Natural killer cell treated with Interleukin-12 subunit alpha and Interleukin-12 subunit beta and Interleukin-15 and Interleukin-18, amount 100 ng/mL, for 72 hours (primary cell): ENCODE results near the gene SPATC1L. TPM values are rescaled to one million over a fixed set of nuclear protein-coding genes. Genes with fewer than 3 reads are reported as not detected.
A peak's percentile ranks its signal among the peaks of the same experiment; 100 is the strongest.

Experiments
- ATAC-seq, 2 donors: fragments of 150-1000 bp; cut with Tn5 transposase in 1 of 2; sonication (Bioruptor Pico), chemical (Tn5 transposase) in 1 of 2; 2 replicates each; pipeline ENCODE4 v1.10.0; 2021
- DNase-seq: peaks from one replicate; pipeline ENCODE4 v3.0.0; 2022; ENCODE audit warnings: low spot score
- H3K27ac Mint-ChIP-seq, 2 donors: 1 replicate in 1 of 2; 2 replicates in 1 of 2; pipeline ENCODE4 v1.8.0; 2022; ENCODE audit warnings: mixed read lengths in 2 of 2, mild to moderate bottlenecking in 1 of 2, moderate library complexity in 1 of 2
- H3K27me3 Mint-ChIP-seq, 2 donors: 1 replicate in 1 of 2; 2 replicates in 1 of 2; pipeline ENCODE4 v1.8.0; 2022; ENCODE audit warnings: mixed read lengths in 2 of 2
- H3K36me3 Mint-ChIP-seq: one replicate; pipeline ENCODE4 v1.8.0; 2022; ENCODE audit warnings: mixed read lengths
- H3K4me1 Mint-ChIP-seq, 2 donors: 1 replicate in 1 of 2; 2 replicates in 1 of 2; pipeline ENCODE4 v1.8.0; 2022; ENCODE audit warnings: low read depth in 2 of 2, mixed read lengths in 2 of 2, mild to moderate bottlenecking in 1 of 2
- H3K4me3 Mint-ChIP-seq: one replicate; pipeline ENCODE4 v1.8.0; 2022; ENCODE audit warnings: mixed read lengths
- H3K9me3 Mint-ChIP-seq: 2 replicates; pipeline ENCODE4 v1.8.0; 2022; ENCODE audit warnings: mixed read lengths
- total RNA-seq, 2 donors: library from RNA; stranded (reverse); gene quantifications; one replicate each; pipeline ENCODE4 v1.2.3, GENCODE V29; 2022

The SPATC1L gene
- total RNA-seq, 2 donors from 2014 or later = 5.0 TPM; not detected in 1

DNA sequence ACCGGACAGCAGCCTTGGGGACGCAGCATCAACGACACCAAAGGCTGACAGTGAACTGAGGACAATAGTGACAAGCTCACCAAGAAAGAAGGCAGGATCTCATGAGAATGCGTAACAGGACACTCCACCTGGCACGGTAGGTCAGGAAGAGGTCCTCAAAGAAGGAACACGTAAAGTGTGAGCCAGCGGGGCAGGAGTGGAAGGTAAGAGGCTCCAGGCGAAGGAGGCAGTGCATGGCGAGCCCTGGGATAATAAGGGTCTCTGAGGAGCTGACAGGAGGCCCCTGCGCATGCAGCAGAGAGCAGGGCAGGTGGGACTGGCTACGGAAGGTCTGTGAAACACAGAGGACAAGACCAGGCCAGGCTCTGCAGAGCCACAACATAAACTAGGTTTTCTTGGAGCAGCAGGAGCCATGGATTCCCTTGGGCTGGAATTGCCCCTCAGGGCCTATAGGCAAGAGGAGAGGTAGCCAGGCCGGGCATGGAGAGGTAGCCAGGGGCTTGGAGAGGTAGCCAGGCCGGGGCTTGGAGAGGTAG, 36.1 kb upstream of the SPATC1L start:
- Mint-ChIP-seq H3K9me3 (no peaks in the 10 kb centered on the region), H3K27ac (no peak overlapping the region), H3K36me3 (no peaks in the 10 kb centered on the region), H3K4me3 (no peak overlapping the region), H3K27me3 (no peaks in the 10 kb centered on the region), H3K4me1 (peaks cover 0 to 3% of the 10 kb centered on the region in 2 donors)
- DNase-seq (no peak), ATAC-seq (no peak)

DNA sequence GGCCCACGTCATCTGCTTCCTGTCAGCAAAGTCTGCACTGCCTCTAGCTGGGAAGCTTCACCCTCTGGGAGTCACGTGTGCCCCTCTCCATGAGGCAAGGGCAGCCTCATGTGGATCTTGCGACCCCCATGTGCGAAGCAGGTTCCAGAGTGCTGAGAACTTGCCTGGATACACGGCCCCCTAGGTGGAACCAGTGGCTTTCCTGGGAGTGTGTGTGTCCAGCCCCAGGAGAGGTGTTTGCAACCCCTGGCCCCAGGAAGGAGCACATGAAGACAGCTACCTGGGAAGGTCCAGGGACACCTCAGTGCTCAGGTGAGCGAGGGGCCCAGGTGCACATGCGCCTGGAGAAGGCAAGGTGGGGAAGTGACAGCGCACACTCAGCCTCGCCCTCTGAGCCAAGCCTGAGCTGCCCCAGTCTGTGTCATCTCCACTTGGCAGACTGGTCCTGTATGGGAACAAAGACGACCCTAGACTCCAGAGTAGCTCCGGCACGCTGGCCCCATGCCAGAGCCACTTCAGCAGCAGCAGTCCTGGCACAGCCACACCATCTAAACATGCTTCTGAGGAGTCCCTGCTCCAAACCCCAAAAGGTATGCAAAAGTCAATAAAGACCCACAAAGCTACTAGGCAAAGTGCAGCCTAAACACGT, 35.5 kb upstream of the SPATC1L start:
- H3K27ac Mint-ChIP-seq = no peak overlapping the region
- H3K9me3 Mint-ChIP-seq = no peaks in the 10 kb centered on the region
- H3K36me3 Mint-ChIP-seq = no peaks in the 10 kb centered on the region
- DNase-seq (no peak), ATAC-seq (no peak)
- H3K4me3 Mint-ChIP-seq = no peak overlapping the region
- no peaks in the 10 kb centered on the region for H3K27me3 Mint-ChIP-seq
- H3K4me1 Mint-ChIP-seq = peaks cover 0 to 3% of the 10 kb centered on the region in 2 donors

DNA sequence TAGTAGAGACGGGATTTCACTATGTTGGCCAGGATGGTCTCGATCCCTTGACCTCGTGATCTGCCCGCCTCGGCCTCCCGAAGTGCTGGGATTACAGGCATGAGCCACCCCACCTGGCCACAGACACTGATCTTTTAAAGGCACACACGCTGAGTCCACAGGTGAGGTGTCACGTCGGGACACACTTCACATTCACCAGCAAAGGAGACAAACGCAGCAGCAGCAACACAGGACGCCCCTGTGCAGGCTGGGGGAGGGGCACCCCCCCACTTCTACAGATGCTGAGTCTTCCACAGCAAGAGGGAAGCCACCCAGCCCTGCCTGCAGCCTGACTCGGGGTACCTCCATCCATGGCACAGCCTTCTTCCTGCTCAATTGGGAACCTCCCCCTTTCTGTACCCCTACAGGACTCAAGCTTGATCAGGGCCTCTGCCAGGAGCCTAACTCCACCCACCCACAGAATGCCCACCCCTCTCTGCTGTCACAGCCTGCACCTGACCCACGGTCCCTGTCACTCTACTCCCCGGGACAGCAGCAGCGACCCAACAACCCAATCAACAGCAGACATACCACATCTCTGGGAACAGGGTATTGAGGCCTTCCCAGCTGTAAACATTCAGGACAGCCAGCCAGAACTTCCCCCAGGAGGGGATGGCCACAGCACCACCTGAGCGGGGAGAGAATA, 34.8 kb upstream of the SPATC1L start:
- no peak overlapping the region for H3K4me3 Mint-ChIP-seq
- no peaks in the 10 kb centered on the region for H3K36me3 Mint-ChIP-seq
- ATAC-seq = no peak
- no peak overlapping the region for H3K27ac Mint-ChIP-seq
- H3K4me1 Mint-ChIP-seq = no peaks in the 10 kb centered on the region
- DNase-seq = no peak
- no peaks in the 10 kb centered on the region for H3K9me3 Mint-ChIP-seq
- H3K27me3 Mint-ChIP-seq = no peaks in the 10 kb centered on the region

DNA sequence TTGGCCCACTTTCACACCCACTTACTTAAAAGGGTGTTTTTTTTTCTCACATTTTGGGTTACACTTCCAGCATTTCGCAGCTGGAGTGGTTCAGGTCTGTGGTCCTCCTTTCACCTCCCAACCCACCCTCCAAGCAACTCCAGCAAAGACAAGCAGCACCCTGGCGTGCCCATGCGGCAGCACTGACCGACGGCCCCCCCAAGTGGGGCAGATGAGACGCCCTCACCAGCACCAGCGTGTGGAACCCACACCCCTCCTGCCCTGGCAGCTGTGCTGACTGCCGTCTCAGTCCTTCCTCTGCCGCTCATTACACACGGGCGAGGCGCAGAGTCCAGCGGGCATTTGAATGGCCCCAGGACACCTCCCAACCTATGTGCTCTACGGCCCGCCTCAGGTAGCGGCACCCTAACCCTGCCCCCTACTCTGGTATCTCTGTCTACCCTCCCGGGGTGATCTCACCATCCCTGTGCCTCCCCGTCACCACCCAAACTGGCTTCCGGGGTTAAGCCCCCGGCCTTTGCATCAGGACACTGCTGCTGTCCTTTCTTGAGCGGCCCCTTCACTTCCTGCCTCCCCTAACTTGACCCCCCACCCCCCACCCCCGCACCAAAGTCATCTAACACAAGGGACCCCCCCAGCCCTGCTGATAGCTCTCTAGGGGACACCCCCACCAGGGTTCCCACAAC, 33.4 kb upstream of the SPATC1L start:
- Mint-ChIP-seq H3K4me1 (no peaks in the 10 kb centered on the region), H3K27ac (no peak overlapping the region), H3K4me3 (no peak overlapping the region), H3K27me3 (no peaks in the 10 kb centered on the region), H3K9me3 (no peaks in the 10 kb centered on the region), H3K36me3 (no peaks in the 10 kb centered on the region)
- ATAC-seq (no peak), DNase-seq (no peak)

DNA sequence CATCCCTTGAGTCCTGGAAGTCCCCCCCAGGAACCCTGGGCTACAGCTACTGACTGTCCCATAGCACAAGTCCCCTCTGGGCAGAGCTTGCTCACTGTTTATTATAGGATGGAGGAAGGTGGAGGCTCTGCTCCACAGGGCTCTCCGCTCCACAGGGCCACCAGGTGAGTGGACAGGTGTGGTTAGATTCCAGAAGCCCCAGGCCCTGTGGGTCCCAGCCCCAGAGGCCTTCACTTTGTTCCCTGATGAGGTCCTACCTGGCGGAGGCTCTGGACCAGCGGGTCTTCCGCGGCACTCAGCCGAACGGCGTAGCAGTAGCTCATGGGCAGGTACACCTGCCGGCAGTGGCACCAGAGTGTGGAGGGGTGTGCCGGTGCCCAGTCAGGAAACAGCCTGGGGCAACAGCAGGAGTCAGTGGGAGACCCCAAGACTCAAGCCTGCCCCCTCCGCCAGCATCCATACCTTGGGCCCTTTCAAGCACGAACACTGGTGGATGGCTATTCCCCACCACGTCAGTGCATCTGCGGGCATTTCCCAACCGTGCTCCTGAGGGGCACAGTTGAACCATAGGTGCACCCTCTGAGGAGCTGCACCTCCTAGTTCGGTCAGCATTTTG, 32.0 kb upstream of the SPATC1L start:
- no peaks in the 10 kb centered on the region for H3K4me1 Mint-ChIP-seq
- H3K36me3 Mint-ChIP-seq = no peaks in the 10 kb centered on the region
- H3K27me3 Mint-ChIP-seq = no peaks in the 10 kb centered on the region
- ATAC-seq = no peak
- H3K27ac Mint-ChIP-seq = no peak overlapping the region
- DNase-seq = no peak
- H3K9me3 Mint-ChIP-seq = no peaks in the 10 kb centered on the region
- no peak overlapping the region for H3K4me3 Mint-ChIP-seq

DNA sequence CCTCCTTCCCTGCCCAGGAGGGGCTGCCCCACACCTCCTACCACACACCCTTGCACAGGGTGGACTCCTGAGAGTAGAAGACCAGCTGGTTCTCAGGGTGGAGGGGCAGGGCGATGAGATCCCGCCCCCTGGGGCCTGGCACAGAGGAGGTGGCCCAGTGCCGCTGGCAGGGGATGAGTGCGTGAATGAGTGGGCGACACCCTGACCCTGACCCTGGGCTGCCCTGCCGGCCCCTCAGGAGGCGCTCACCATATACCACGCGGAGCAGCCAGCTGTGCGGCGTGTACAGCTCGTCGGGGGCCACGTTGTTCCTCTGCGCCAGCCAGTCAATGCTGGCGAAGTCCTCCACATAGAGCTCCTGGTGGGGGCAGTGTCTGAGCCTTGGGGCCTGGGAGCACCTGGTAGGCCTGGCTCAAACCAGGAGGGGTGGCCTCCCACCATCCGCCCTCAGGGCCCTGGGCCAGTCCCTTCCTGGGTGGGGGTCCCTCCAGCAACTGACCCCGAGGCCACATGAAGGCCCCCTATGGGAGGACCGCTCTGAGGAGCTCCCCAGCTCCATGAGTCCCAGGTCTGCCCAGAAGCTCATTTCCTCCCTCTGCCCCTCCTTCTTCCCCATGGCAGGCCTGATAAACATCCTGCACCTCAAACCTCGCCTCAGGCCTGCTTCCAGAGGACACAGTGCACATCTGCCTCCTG, 31.3 kb upstream of the SPATC1L start:
- H3K9me3 Mint-ChIP-seq = no peaks in the 10 kb centered on the region
- peak in 1 of 2 donors; percentile 4 for ATAC-seq
- no peaks in the 10 kb centered on the region for H3K4me1 Mint-ChIP-seq
- no peaks in the 10 kb centered on the region for H3K27me3 Mint-ChIP-seq
- no peak for DNase-seq
- no peak overlapping the region for H3K4me3 Mint-ChIP-seq
- no peaks in the 10 kb centered on the region for H3K36me3 Mint-ChIP-seq
- H3K27ac Mint-ChIP-seq = no peak overlapping the region

DNA sequence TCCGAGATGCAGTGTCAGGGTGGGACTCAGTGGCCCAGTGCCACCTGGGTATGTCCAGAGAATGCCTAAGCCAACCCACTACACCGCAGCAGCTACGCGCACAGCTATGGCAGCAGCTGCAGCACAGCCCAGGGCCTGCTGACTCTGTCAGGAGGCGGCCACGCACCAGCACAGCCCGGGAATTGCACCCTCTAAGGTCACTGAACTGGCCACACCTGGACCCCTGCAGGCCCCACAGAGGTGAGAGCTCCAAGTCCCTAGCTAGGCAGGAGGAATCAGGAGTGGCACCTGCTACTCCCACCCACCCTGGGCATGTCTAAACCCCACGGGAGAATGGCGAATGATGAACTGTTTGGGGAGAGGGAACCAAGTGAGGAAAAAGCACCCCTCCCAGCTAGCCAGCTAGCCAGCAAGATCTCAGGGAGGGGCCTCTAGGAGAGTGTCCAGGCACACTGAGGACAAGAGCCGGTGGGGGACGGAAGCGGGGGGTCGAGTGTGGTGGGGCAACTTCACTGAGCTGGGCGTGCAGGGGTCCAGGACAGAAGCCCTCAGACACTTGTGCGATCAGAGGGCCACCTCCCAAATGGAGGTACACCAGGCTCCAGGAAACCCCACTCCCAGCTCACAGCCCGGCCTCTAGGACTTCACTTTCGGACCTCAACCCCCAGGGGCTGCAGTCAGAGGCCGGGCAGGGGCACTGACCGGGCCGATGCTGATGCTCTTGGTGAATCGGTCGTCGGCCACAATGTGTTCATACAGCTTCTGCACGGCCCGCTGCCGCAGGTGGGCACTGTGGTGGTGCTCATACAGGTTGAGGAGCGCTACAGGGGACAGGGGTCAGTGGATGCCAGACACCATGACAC, 30.4 kb upstream of the SPATC1L start:
- ATAC-seq (no peak), DNase-seq (no peak)
- Mint-ChIP-seq H3K4me1 (no peaks in the 10 kb centered on the region), H3K4me3 (no peak overlapping the region), H3K27me3 (no peaks in the 10 kb centered on the region), H3K9me3 (no peaks in the 10 kb centered on the region), H3K27ac (no peak overlapping the region), H3K36me3 (no peaks in the 10 kb centered on the region)

DNA sequence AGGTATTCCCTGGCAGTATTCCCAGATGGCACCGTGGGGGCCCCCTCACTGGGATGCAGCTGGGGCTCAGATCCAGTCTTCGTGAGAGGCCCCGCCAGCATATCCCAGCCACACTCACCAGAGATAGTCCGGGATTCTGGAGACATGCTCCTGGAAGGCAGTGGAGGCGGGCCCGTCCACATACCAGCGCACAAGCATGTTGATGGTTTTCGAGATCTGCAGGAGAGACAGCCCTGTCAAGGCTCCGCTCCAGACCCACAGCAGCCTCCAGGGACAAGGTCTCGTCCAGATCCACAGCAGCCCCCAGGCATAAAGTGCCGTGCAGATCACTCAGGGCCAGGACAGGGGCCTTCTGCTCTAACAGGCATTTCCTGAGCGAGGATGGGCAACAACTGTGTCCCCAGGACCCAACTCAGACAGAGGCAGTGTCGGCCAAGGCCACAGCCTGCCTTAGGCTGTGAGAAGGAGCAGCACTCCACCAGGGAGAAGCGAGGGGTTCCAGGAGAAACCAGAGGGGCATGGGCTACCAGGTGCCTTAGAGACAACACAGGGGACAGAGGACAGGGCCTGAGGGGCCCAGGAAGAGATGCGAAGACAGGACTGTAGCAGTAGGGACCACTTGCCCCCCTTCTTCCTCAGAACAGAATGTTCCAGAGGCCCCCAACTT, 29.5 kb upstream of the SPATC1L start:
- no peak overlapping the region for H3K4me3 Mint-ChIP-seq
- no peaks in the 10 kb centered on the region for H3K36me3 Mint-ChIP-seq
- H3K9me3 Mint-ChIP-seq = no peaks in the 10 kb centered on the region
- no peak overlapping the region for H3K27ac Mint-ChIP-seq
- no peaks in the 10 kb centered on the region for H3K27me3 Mint-ChIP-seq
- no peaks in the 10 kb centered on the region for H3K4me1 Mint-ChIP-seq
- ATAC-seq = no peak
- no peak for DNase-seq

DNA sequence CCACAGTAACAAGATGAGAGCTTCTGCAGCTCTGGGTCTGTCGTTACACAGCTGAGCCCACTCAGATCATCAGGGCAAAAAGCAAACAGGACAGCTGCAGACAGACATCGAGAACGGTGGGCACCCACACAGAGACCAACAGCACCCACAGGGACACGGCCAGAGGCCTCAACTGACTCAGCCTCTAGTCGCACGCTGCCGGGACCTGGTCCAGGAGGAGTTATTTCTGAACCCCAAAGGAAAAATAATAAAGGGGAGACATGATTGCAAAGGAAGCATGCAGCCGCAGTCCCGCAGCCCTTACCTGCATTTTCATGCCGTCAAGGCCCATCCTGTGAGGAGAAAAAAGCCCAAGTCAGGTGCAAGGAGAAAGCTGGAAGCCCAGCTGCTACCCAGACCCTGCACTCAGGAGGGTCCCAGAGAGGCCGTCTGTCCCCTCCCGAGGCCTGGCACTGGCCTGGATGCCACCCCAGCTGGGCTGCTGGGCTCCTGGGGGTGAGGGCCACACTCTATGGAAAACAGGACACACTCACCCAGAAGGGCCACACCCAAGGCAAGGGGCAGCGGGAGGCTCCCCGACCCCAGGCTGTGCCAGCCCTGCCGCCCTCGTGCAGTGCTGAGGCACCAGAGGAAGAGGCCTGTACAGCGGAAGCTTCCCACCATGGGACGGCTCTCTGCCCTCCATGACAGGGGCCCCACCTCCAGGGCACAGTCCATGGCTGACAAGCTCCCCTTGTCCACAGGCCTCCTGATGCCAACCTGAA, 28.6 kb upstream of the SPATC1L start:
- no peak overlapping the region for H3K4me3 Mint-ChIP-seq
- ATAC-seq (no peak), DNase-seq (no peak)
- H3K4me1 Mint-ChIP-seq = no peaks in the 10 kb centered on the region
- H3K27me3 Mint-ChIP-seq = no peaks in the 10 kb centered on the region
- H3K36me3 Mint-ChIP-seq = no peaks in the 10 kb centered on the region
- no peak overlapping the region for H3K27ac Mint-ChIP-seq
- no peaks in the 10 kb centered on the region for H3K9me3 Mint-ChIP-seq

DNA sequence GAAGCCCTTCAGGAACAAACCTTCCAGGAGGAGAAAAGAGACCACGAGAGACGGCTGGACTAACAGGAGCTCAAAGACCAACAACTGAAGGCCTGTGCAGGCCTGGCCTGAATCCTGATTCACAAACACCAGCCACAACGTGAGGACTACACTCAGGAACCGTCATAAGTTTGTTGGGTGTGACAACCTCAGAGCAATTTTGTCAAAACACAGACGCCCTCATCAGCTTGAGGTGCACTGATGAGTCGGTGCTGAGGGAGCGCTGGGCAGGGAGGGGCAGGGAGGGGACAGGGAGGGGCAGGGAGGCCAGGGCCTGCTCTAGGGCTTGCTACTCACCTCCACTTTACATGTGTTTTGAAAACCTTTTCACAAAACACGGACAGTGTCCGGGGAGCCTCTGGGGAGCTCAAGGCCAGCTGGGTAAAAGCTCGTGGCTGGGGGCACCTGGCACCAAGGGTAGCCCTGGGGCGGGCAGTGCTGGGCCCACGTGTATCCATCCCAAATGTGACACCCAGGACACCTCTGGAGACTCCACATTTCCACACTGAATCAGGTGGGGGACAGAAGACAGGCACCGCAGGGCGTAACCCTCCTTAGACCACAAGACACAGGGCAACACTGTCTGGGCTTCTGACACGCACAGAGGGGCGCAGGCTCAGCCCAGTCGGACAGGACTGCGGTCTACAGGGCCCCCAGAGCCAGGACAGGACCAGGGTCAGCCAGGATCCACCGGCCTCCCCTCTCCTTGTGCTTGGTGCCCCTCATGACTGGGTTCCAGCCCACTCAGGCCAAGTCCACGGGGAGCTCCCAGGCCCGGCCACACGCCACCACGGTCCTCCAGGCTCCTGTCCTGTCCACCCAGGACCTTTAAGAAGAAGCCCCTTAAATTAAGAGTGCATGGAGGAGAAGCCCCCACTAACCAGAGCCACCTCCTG, 27.8 kb upstream of the SPATC1L start:
- Mint-ChIP-seq H3K4me1 (no peaks in the 10 kb centered on the region), H3K9me3 (no peaks in the 10 kb centered on the region), H3K4me3 (no peak overlapping the region), H3K27ac (peak overlapping the region in 1 of 2 donors; percentile 35), H3K27me3 (no peaks in the 10 kb centered on the region), H3K36me3 (no peaks in the 10 kb centered on the region)
- ATAC-seq (no peak), DNase-seq (no peak)

DNA sequence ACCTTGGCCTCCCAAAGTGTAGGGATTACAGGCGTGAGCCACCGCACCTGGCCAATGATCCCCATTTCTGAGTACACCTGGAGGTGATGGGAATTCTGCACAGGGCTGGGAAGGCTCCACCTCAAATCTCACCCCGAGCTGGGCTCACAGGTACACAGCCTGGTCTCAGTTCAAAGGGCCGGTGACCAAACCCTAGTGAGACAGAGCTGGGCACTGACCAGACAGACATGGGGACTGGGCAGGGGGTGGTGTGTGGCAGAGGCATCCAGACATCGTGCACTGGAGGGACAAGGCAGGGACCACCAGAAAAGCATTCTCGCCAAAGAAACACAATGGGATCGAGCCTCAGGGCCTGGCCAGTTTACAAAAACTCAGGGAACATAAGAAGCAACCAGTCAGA, 27.1 kb upstream of the SPATC1L start:
- Mint-ChIP-seq H3K27me3 (no peaks in the 10 kb centered on the region), H3K27ac (peak overlapping the region in 1 of 2 donors; percentile 35), H3K9me3 (no peaks in the 10 kb centered on the region), H3K36me3 (no peaks in the 10 kb centered on the region), H3K4me1 (no peaks in the 10 kb centered on the region), H3K4me3 (no peak overlapping the region)
- no peak for DNase-seq
- ATAC-seq = no peak
